ENCODE measurements around the gene ODC1.
"Not testable (repeated sequence)": the region's sequence is repeated elsewhere in the genome, so short reads cannot be mapped to it uniquely, and the experiment has no call there.

The ODC1 gene

GRCh38 chr2:10489842-10490555 lies 41.9 kb upstream of the ODC1 start:
- H2BK12ac ChIP-seq (ENCODE audit: low read length in 2 of 2) = no peak overlapping the region
- no peak overlapping the region for H3K4me3 ChIP-seq (ENCODE audit: insufficient read depth in 1 of 2, low read depth in 1 of 2, low read length in 2 of 2)
- H4K8ac ChIP-seq (ENCODE audit: low read length) = no peak overlapping the region
- no peak overlapping the region for H3K14ac ChIP-seq (ENCODE audit: low read length in 2 of 2)
- peaks cover 19% of the 10 kb centered on the region for H3K4me1 ChIP-seq (ENCODE audit: control insufficient read depth, insufficient read depth, low read depth, low read length)
- no peak overlapping the region for H3K27ac ChIP-seq (ENCODE audit: low read length, poor library complexity, severe bottlenecking)
- no peak overlapping the region for H2AK5ac ChIP-seq (ENCODE audit: low read length, severe bottlenecking)
- H3K79me1 ChIP-seq (replicated peaks; ENCODE audit: low read length, poor library complexity, severe bottlenecking) = no peaks in the 10 kb centered on the region
- H3K27me3 ChIP-seq (ENCODE audit: control insufficient read depth in 1 of 2, insufficient read depth in 1 of 2, low read length in 2 of 2) = peaks cover 0 to 58% of the 10 kb centered on the region in 2 experiments
- H3K4me2 ChIP-seq (ENCODE audit: low read length, poor library complexity, severe bottlenecking) = no peak overlapping the region
- H4K91ac ChIP-seq (ENCODE audit: low read length) = no peak overlapping the region
- 88% methylated on average over 13 of the region's 13 CpGs for WGBS
- no peak overlapping the region for H2AFZ ChIP-seq (ENCODE audit: low read depth, low read length)
- no peak overlapping the region for H3K4ac ChIP-seq (ENCODE audit: low read depth in 1 of 2, low read length in 2 of 2)
- H2BK15ac ChIP-seq (ENCODE audit: low read depth, poor library complexity, severe bottlenecking) = no peak overlapping the region
- H3K9ac ChIP-seq (ENCODE audit: low read length) = no peak overlapping the region
- no peak overlapping the region for H2BK120ac ChIP-seq (ENCODE audit: low read depth, low read length)
- H3K18ac ChIP-seq (ENCODE audit: low read depth in 1 of 2, low read length in 2 of 2) = no peak overlapping the region
- H3K23ac ChIP-seq (ENCODE audit: low read length in 2 of 2) = no peak overlapping the region
- H3K9me3 ChIP-seq (ENCODE audit: control insufficient read depth, low read length) = peaks cover 15% of the 10 kb centered on the region
- DNase-seq = no peak
- no peaks in the 10 kb centered on the region for H3K36me3 ChIP-seq (ENCODE audit: control insufficient read depth in 1 of 2, insufficient read depth in 2 of 2, low read depth in 1 of 2, low read length in 2 of 2)
- H2BK5ac ChIP-seq (ENCODE audit: low read depth, low read length, poor library complexity, severe bottlenecking) = no peak overlapping the region

DNA sequence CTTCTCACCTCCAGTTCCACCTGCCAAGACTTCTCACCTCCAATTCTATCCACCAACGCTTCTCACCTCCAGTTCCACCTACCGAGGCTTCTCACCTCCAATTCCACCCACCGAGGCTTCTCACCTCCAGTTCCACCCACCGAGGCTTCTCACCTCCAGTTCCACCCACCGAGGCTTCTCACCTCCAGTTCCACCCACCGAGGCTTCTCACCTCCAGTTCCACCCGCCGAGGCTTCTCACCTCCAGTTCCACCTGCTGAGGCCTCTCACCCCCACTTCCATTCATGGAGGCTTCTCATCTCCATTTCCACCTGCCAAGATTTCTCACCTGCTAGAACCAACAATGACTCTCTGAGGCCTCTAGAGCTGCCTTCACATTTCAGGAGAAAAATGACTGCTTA lies 40.0 kb upstream of the ODC1 start:
- H3K27me3 ChIP-seq (ENCODE audit: control insufficient read depth in 1 of 2, insufficient read depth in 1 of 2, low read length in 2 of 2) = peaks cover 0 to 51% of the 10 kb centered on the region in 2 experiments
- not testable (repeated sequence) for H3K9ac ChIP-seq (ENCODE audit: low read length); H4K91ac ChIP-seq (ENCODE audit: low read length); H3K4me3 ChIP-seq (ENCODE audit: insufficient read depth in 1 of 2, low read depth in 1 of 2, low read length in 2 of 2); H3K18ac ChIP-seq (ENCODE audit: low read depth in 1 of 2, low read length in 2 of 2); H2BK12ac ChIP-seq (ENCODE audit: low read length in 2 of 2); H2AK5ac ChIP-seq (ENCODE audit: low read length, severe bottlenecking); H3K27ac ChIP-seq (ENCODE audit: low read length, poor library complexity, severe bottlenecking); H4K8ac ChIP-seq (ENCODE audit: low read length); H2BK120ac ChIP-seq (ENCODE audit: low read depth, low read length); H3K4ac ChIP-seq (ENCODE audit: low read depth in 1 of 2, low read length in 2 of 2); H2BK5ac ChIP-seq (ENCODE audit: low read depth, low read length, poor library complexity, severe bottlenecking); H3K4me1 ChIP-seq (ENCODE audit: control insufficient read depth, insufficient read depth, low read depth, low read length); H3K79me1 ChIP-seq (replicated peaks; ENCODE audit: low read length, poor library complexity, severe bottlenecking); H3K14ac ChIP-seq (ENCODE audit: low read length in 2 of 2); H2AFZ ChIP-seq (ENCODE audit: low read depth, low read length); H3K23ac ChIP-seq (ENCODE audit: low read length in 2 of 2); DNase-seq; H3K4me2 ChIP-seq (ENCODE audit: low read length, poor library complexity, severe bottlenecking); H3K36me3 ChIP-seq (ENCODE audit: control insufficient read depth in 1 of 2, insufficient read depth in 2 of 2, low read depth in 1 of 2, low read length in 2 of 2); H2BK15ac ChIP-seq (ENCODE audit: low read depth, poor library complexity, severe bottlenecking)
- WGBS = 77% methylated on average over 8 of the region's 8 CpGs
- H3K9me3 ChIP-seq (ENCODE audit: control insufficient read depth, low read length) = peaks cover 15% of the 10 kb centered on the region

GRCh38 chr2:10487741-10488104 lies 39.6 kb upstream of the ODC1 start:
- WGBS = 93% methylated on average over 5 of the region's 5 CpGs
- H3K79me1 ChIP-seq (replicated peaks; ENCODE audit: low read length, poor library complexity, severe bottlenecking); H3K9ac ChIP-seq (ENCODE audit: low read length); H2AFZ ChIP-seq (ENCODE audit: low read depth, low read length); H3K27ac ChIP-seq (ENCODE audit: low read length, poor library complexity, severe bottlenecking); H2BK5ac ChIP-seq (ENCODE audit: low read depth, low read length, poor library complexity, severe bottlenecking); DNase-seq; H3K4ac ChIP-seq (ENCODE audit: low read depth in 1 of 2, low read length in 2 of 2); H2BK12ac ChIP-seq (ENCODE audit: low read length in 2 of 2); H3K18ac ChIP-seq (ENCODE audit: low read depth in 1 of 2, low read length in 2 of 2); H3K4me3 ChIP-seq (ENCODE audit: insufficient read depth in 1 of 2, low read depth in 1 of 2, low read length in 2 of 2); H2BK120ac ChIP-seq (ENCODE audit: low read depth, low read length); H3K14ac ChIP-seq (ENCODE audit: low read length in 2 of 2); H3K4me2 ChIP-seq (ENCODE audit: low read length, poor library complexity, severe bottlenecking); H2AK5ac ChIP-seq (ENCODE audit: low read length, severe bottlenecking); H3K4me1 ChIP-seq (ENCODE audit: control insufficient read depth, insufficient read depth, low read depth, low read length); H3K23ac ChIP-seq (ENCODE audit: low read length in 2 of 2); H2BK15ac ChIP-seq (ENCODE audit: low read depth, poor library complexity, severe bottlenecking); H4K8ac ChIP-seq (ENCODE audit: low read length); H3K36me3 ChIP-seq (ENCODE audit: control insufficient read depth in 1 of 2, insufficient read depth in 2 of 2, low read depth in 1 of 2, low read length in 2 of 2); H4K91ac ChIP-seq (ENCODE audit: low read length): not testable (repeated sequence)
- Histone ChIP-seq H3K9me3 (ENCODE audit: control insufficient read depth, low read length) (peaks cover 15% of the 10 kb centered on the region), H3K27me3 (ENCODE audit: control insufficient read depth in 1 of 2, insufficient read depth in 1 of 2, low read length in 2 of 2) (peaks cover 0 to 53% of the 10 kb centered on the region in 2 experiments)

GRCh38 chr2:10487081-10487740 lies 39.1 kb upstream of the ODC1 start:
- Histone ChIP-seq H3K14ac (ENCODE audit: low read length in 2 of 2) (no peak overlapping the region), H3K79me1 (replicated peaks; ENCODE audit: low read length, poor library complexity, severe bottlenecking) (no peaks in the 10 kb centered on the region), H2AFZ (ENCODE audit: low read depth, low read length) (no peak overlapping the region), H2AK5ac (ENCODE audit: low read length, severe bottlenecking) (no peak overlapping the region), H3K27ac (ENCODE audit: low read length, poor library complexity, severe bottlenecking) (no peak overlapping the region), H4K8ac (ENCODE audit: low read length) (no peak overlapping the region), H3K4me2 (ENCODE audit: low read length, poor library complexity, severe bottlenecking) (no peak overlapping the region), H2BK5ac (ENCODE audit: low read depth, low read length, poor library complexity, severe bottlenecking) (no peak overlapping the region), H2BK120ac (ENCODE audit: low read depth, low read length) (no peak overlapping the region), H3K4me3 (ENCODE audit: insufficient read depth in 1 of 2, low read depth in 1 of 2, low read length in 2 of 2) (no peak overlapping the region), H3K23ac (ENCODE audit: low read length in 2 of 2) (no peak overlapping the region), H3K4ac (ENCODE audit: low read depth in 1 of 2, low read length in 2 of 2) (no peak overlapping the region), H3K4me1 (ENCODE audit: control insufficient read depth, insufficient read depth, low read depth, low read length) (peaks cover 5% of the 10 kb centered on the region), H3K9me3 (ENCODE audit: control insufficient read depth, low read length) (peaks cover 12% of the 10 kb centered on the region), H4K91ac (ENCODE audit: low read length) (no peak overlapping the region), H2BK15ac (ENCODE audit: low read depth, poor library complexity, severe bottlenecking) (no peak overlapping the region), H3K36me3 (ENCODE audit: control insufficient read depth in 1 of 2, insufficient read depth in 2 of 2, low read depth in 1 of 2, low read length in 2 of 2) (no peaks in the 10 kb centered on the region), H2BK12ac (ENCODE audit: low read length in 2 of 2) (no peak overlapping the region), H3K18ac (ENCODE audit: low read depth in 1 of 2, low read length in 2 of 2) (no peak overlapping the region), H3K27me3 (ENCODE audit: control insufficient read depth in 1 of 2, insufficient read depth in 1 of 2, low read length in 2 of 2) (peaks cover 0 to 58% of the 10 kb centered on the region in 2 experiments), H3K9ac (ENCODE audit: low read length) (no peak overlapping the region)
- no peak for DNase-seq
- WGBS = 81% methylated on average over 14 of the region's 14 CpGs

Measured in mesenchymal stem cell (in vitro differentiated cells and primary cell).